IPS-15b (cell line): ENCODE results near the gene SPATA31C1.

Source experiments
- H3K27me3 ChIP-seq: one replicate; pipeline ENCODE4 v1.6.1; 2013; ENCODE audit warnings: low read length; ENCODE audit not compliant: control insufficient read depth, insufficient read depth
- H3K36me3 ChIP-seq: one replicate; pipeline ENCODE4 v1.6.1; 2013; ENCODE audit warnings: low read length; ENCODE audit not compliant: control insufficient read depth, insufficient read depth
- H3K4me1 ChIP-seq: one replicate; pipeline ENCODE4 v1.6.1; 2013; ENCODE audit warnings: mild to moderate bottlenecking, low read length; ENCODE audit not compliant: control insufficient read depth, insufficient read depth
- H3K4me3 ChIP-seq: one replicate; pipeline ENCODE4 v1.5.1; 2013; ENCODE audit warnings: low read depth, low read length
- H3K9ac ChIP-seq: one replicate; pipeline ENCODE4 v1.6.1; 2013; ENCODE audit warnings: low read depth, mild to moderate bottlenecking, low read length
- H3K9me3 ChIP-seq: one replicate; pipeline ENCODE4 v1.6.1; 2013; ENCODE audit warnings: mild to moderate bottlenecking, low read length; ENCODE audit not compliant: control insufficient read depth, insufficient read depth

SPATA31C1 gene

DNA sequence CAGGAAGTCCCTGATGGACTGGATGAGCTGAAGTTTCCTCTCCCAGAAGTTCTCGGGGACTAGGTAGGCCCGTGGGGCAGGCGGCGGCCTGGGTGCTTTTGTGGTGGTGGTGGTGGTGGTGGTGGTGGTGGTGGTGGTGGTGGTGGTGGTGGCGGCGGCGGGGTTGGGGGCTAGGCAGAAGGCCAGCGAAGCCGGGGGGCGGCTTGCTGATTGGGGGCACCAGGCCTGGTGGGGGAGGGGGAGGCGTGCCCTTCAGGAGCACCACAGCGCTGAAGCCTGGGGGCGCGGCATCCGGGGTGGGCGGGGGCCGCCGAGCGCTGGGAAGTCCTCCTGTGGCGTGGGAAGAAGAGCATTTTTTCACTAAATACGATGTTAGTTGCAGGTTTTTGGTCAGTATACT, 26.9 kb downstream of the SPATA31C1 start:
- Histone ChIP-seq H3K36me3 (no peaks in the 10 kb centered on the region), H3K9ac (no peak overlapping the region), H3K27me3 (peaks cover 15% of the 10 kb centered on the region), H3K4me1 (peaks cover 4% of the 10 kb centered on the region), H3K4me3 (peak overlapping the region; percentile 18), H3K9me3 (no peaks in the 10 kb centered on the region)

DNA sequence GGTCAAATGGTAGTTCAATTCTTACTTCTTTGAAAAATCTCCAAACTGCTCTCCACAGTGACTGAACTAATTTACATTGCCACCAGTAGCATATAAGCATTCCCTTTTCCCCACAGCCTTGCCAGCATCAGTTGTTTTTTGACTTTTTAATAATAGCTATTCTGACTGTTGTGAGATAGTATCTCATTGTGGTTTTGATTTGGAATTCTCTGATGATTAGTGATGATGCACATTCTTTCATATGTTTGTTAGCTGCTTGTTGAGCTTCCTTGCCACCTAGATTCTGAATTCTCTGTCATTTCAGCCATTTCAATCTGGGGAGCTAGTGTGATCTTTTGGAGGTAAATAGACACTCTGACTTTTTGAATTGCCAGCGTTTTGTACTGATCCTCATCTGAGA, 32.5 kb downstream of the SPATA31C1 start:
- peaks cover under 1% of the 10 kb centered on the region for H3K4me1 ChIP-seq

DNA sequence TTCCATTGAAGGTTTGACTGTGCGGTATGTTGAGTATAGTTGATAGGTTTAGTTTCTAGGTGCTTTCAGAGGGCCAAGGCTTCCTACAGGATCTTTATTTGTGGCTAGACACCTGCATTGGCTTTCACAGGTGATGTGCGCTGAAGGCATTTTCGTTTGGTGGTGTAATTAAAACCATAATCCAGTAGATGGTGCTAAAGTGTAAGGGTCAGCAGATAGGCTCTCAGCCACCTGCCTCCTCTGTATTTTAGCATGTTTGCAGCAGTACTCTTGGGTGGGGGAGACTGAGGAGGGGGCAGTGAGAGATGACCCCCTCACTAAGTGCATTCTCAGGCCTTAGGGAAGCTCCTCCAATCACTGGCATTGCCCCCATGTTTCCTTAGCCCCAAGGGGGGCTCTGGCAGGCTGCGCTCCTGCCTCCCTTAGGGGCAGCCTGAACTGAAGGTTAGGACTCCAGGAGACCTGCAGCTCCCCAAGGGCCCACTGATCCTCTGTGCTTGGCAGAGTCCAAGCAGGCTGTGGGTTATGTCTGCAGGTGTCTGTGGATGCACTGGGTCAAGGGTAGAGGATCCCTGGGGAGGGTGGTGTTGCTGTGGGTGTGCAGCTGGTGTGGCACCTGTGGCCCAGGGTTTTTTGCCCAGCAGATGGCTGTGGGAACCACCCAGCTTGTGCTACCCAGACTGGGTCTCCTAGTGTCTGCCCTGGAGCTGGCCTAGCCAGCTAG, 33.2 kb downstream of the SPATA31C1 start:
- Histone ChIP-seq H3K4me3 (no peak overlapping the region), H3K9me3 (no peaks in the 10 kb centered on the region), H3K4me1 (no peaks in the 10 kb centered on the region), H3K27me3 (no peaks in the 10 kb centered on the region), H3K36me3 (no peaks in the 10 kb centered on the region), H3K9ac (no peak overlapping the region)

More for the DNA sequence above, 32.5 kb downstream of the SPATA31C1 start:
- Histone ChIP-seq H3K36me3 (no peaks in the 10 kb centered on the region), H3K4me3 (no peak overlapping the region), H3K9ac (no peak overlapping the region), H3K9me3 (no peaks in the 10 kb centered on the region), H3K27me3 (peaks cover 4% of the 10 kb centered on the region)

DNA sequence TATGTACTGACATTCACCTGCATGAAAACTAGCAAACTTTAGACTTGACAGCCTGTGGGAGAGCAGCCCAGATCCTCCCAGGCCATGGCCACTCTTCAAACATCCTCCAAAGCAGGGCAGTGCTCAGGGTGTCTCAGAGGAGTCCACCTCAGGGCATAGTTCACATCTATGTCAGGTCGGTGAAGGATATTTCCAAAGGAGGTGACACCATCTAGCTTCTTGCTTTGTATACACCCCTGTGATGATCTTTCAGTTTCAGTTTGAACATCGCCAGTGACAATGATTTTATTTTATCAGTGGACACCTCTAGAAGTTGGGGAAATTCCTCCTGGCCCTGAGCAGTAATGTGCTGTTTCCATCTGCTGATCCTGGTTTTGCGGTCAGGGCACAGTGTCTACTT, 36.5 kb downstream of the SPATA31C1 start:
- Histone ChIP-seq H3K4me3 (no peak overlapping the region), H3K9me3 (no peaks in the 10 kb centered on the region), H3K36me3 (no peaks in the 10 kb centered on the region), H3K9ac (no peak overlapping the region), H3K4me1 (no peaks in the 10 kb centered on the region), H3K27me3 (no peaks in the 10 kb centered on the region)

DNA sequence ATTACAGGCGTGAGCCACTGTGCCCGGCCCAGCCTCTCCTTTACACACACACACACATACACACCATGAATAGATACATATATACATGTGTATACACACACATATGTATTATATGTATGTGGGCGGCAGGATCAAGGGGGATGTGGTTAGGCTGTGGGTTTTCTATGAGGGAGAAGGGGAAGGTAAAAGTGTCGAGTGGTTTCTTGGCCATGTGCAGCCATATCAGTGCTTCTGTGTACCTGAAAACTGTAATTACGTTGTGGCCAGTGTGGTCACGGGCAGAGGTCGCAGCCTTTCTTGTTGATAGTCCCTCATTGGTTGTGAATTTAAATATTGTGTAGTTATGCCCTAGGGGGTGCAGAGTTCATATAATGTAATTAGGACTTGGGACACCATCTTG, 40.1 kb downstream of the SPATA31C1 start:
- Histone ChIP-seq H3K4me3 (no peak overlapping the region), H3K4me1 (no peaks in the 10 kb centered on the region), H3K36me3 (no peaks in the 10 kb centered on the region), H3K9ac (no peak overlapping the region), H3K9me3 (no peaks in the 10 kb centered on the region), H3K27me3 (no peaks in the 10 kb centered on the region)

- Histone ChIP-seq H3K4me3 (no peak overlapping the region), H3K27me3 (no peaks in the 10 kb centered on the region), H3K9me3 (no peaks in the 10 kb centered on the region), H3K4me1 (no peaks in the 10 kb centered on the region), H3K36me3 (no peaks in the 10 kb centered on the region), H3K9ac (no peak overlapping the region)
These were observed 40.8 kb downstream of the SPATA31C1 start for GRCh38 chr9:87958591-87958990.

GRCh38 chr9:87959916-87960581, 42.3 kb downstream of the SPATA31C1 start:
- no peaks in the 10 kb centered on the region for H3K9me3 ChIP-seq
- H3K4me3 ChIP-seq: no peak overlapping the region
- no peaks in the 10 kb centered on the region for H3K36me3 ChIP-seq
- H3K4me1 ChIP-seq: no peaks in the 10 kb centered on the region
- no peaks in the 10 kb centered on the region for H3K27me3 ChIP-seq
- no peak overlapping the region for H3K9ac ChIP-seq

DNA sequence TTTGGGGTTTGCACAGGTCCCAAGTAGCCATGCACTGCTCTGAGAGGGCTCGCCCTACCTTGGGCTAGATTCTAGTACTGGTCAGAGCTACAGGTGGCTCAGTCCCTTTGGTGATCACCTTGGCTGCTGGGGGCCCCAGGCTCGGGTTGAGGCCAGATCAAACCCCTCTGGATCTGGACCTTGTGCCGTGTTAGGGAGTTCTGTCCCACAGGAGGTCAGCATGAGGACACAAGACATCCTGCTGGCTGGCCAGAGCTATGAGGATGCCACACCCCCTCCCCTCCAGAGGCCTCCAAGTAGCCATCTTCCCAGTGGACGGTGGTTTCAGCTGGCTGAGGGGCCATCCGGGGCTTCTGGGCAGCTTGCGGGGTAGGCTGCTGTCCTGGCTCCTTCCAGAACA, 46.0 kb downstream of the SPATA31C1 start:
- Histone ChIP-seq H3K9me3 (no peaks in the 10 kb centered on the region), H3K9ac (no peak overlapping the region), H3K4me3 (no peak overlapping the region), H3K36me3 (no peaks in the 10 kb centered on the region), H3K27me3 (no peaks in the 10 kb centered on the region), H3K4me1 (no peaks in the 10 kb centered on the region)

- H3K27me3 ChIP-seq: no peaks in the 10 kb centered on the region
- H3K4me3 ChIP-seq: no peak overlapping the region
- no peaks in the 10 kb centered on the region for H3K4me1 ChIP-seq
These were observed 47.1 kb downstream of the SPATA31C1 start for GRCh38 chr9:87964826-87965225.

GRCh38 chr9:87968155-87968554, 50.4 kb downstream of the SPATA31C1 start:
- Histone ChIP-seq H3K4me3 (no peak overlapping the region), H3K4me1 (no peaks in the 10 kb centered on the region), H3K9me3 (no peaks in the 10 kb centered on the region), H3K9ac (no peak overlapping the region), H3K27me3 (peaks cover 11% of the 10 kb centered on the region), H3K36me3 (no peaks in the 10 kb centered on the region)

More at GRCh38 chr9:87964826-87965225, 47.1 kb downstream of the SPATA31C1 start:
- H3K9me3 ChIP-seq: no peaks in the 10 kb centered on the region
- no peak overlapping the region for H3K9ac ChIP-seq
- H3K36me3 ChIP-seq: no peaks in the 10 kb centered on the region

DNA sequence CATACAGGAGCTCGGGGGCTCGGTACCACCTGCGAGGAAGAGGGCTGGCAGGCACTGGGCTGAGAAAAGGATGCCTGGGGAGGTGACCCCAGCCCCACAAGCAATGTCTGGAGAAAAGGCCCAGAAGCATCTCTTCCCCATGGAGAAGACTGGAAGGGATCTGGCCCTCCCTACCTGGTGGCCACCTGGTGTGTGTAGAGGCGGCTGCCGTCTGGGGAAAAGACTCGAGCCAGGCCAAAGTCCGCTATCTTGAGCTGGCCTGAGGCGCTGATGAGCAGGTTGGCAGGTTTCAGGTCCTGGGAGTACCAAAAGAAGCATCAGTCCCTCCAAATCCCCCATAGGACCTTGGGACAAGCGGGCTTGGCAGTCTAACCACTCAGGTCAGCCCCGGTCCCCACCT, 52.8 kb downstream of the SPATA31C1 start:
- no peaks in the 10 kb centered on the region for H3K36me3 ChIP-seq
- no peak overlapping the region for H3K9ac ChIP-seq
- H3K27me3 ChIP-seq: peaks cover 17% of the 10 kb centered on the region
- H3K9me3 ChIP-seq: no peaks in the 10 kb centered on the region
- no peak overlapping the region for H3K4me3 ChIP-seq
- no peaks in the 10 kb centered on the region for H3K4me1 ChIP-seq

- Histone ChIP-seq H3K9ac (no peak overlapping the region), H3K36me3 (no peaks in the 10 kb centered on the region), H3K9me3 (no peaks in the 10 kb centered on the region), H3K4me1 (no peaks in the 10 kb centered on the region), H3K4me3 (no peak overlapping the region), H3K27me3 (peaks cover 17% of the 10 kb centered on the region)
These were observed 55.4 kb downstream of the SPATA31C1 start for GRCh38 chr9:87973122-87973521.
